NCI-H1105 treated with DMSO at 0.1 percent for 48 hours (cell line): Measurements from ENCODE around the gene ARMC2.

Experiments
- DNase-seq: peaks from one replicate; lab custom pipeline; 2025; lab: John Stamatoyannopoulos, UW

ARMC2 gene

DNA sequence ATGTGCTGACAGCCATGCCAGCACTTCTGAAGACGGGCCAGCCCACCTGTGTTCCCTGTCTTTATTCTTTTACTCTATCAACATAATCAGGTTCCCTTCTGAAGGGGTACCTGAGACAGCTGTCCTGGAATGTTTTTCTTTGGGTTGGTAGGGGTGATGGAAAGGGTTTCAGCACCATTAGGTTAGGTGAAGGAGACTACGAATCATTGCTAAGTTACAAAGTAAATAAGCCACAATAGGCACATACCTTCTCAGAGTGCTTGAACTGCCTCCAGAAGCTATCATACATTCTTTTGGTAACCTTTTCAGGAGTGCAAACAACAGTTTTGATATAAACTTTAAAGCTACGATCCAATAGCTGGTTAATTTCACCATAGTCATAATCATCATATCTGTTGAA, 140.1 kb downstream of the ARMC2 start:
- no peak for DNase-seq

DNA sequence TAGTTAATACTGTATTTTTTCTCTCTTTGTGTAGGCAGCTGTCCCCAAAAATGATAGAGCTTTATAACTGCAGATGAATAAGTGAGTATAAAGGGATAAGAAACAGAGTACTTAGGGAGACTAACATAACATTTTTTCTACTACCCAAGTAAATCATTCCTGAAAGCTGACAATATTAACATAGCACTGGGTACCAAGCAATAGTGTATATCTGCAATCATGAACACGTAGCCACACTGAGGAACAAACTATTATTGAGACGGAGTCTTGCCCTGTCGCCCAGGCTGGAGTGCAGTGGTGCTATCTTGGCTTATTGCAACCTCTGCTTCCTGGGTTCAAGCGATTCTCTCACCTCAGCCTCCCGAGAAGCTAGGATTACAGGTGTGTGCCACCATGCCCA, 140.5 kb downstream of the ARMC2 start:
- no peak for DNase-seq

DNA sequence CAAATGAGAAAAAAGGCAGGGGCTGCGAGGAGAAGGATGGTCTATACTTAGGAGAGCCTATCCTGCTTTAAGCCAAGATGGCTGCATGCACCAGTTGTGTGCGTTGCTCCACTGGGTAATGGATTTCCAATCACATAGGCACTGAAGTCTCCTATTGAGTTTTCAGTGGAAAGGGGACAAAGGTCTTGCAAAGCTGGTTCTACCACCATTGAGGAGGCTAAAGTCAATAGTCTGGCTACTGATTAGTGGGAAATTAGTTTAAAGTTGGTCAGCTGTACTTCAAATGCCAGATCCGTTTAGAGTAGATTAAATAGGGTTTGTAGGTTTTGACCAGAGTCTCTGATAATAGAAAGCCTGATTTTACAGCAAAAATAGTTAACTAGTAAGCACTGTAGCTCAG, 141.5 kb downstream of the ARMC2 start:
- no peak for DNase-seq

DNA sequence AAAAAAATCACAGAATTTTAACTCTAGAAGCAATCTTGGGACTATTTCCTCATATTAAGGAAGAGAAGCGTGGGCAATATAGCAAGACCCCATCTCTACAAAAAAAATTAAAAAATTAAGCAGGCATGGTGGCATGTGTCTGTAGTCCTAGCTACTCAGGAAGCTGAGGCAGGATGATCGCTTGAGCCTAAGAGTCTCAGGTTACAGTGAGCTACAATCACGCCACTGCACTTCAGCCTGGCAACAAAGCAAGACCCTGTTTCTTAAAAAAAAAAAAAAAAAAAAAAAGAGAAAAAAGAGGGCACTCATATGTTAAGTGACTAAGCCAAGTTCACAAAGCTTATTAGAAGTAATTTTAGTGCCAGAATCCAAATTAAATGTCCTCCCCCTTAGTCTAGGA, 145.7 kb downstream of the ARMC2 start:
- no peak for DNase-seq

DNA sequence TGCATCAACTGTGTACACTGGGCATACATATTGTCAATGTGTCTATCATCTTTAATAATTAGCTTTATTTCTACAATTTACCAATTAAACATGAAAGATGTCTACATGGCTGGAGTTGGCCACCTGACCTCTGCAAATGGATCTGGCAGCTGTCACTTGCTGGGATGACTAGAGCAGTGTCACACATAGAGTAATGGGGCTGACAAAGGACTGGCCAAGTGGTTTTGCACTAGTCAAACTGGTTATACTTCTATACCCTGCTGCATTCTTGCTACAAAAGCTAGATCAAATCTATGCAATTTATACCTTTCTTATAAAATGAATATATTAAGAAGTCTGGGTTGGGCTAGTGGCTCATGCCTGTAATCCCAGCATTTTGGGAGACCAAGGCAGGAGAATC, 147.1 kb downstream of the ARMC2 start:
- no peak for DNase-seq

DNA sequence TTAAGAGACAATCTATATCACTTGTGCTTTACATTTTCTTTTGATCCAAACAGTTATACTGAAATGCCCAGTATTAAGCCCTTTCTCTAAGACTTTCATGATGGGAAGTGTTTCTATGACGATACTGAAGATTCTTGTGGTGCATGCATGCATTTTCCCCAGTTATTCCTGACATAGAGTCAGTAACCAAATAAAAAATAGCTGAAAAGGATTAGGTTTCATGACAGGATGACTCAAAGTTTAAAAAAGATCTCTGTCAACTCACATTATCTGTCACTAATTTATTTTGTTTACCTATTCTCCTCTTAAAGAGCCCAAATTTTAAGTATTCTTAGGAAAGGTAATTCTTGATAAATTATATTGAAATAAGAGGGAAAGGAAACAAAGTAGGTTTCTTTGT, 148.0 kb downstream of the ARMC2 start:
- DNase-seq: no peak

DNA sequence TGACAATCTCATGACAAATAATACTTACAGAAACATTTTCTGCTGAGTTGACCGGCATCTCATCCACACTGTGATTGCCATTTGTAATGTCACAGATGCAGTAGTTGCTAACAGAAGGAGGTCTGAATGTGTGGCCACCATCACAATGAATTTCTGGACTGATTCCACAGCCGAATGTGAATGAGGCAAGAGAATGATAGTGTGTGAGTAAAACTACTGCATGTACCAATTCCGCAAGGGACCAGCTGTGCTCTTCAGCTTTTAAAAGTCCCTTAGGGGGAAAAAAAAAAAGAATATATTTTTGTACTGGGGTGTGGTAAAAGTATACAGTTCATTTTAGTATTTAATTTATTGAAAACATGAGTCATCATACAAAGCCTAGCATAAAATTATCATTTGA, 150.3 kb downstream of the ARMC2 start:
- DNase-seq: no peak

DNA sequence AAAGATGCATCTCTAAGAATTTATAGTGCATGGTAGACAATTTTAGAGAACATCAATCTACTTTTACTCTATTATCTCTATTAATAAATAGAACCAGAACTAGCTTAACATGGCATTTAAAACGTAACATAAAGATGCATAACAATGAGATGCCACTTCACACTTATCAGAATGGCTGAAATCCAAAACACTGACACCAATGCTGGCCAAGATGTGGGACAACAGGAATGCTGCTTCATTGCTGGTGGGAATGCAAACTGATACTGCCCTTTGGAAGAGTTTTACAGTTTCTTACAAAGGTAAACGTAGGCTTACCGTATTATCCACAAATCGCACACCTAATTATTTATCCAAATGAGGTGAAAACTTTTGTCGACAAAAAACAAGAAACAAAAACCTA, 151.2 kb downstream of the ARMC2 start:
- no peak for DNase-seq

DNA sequence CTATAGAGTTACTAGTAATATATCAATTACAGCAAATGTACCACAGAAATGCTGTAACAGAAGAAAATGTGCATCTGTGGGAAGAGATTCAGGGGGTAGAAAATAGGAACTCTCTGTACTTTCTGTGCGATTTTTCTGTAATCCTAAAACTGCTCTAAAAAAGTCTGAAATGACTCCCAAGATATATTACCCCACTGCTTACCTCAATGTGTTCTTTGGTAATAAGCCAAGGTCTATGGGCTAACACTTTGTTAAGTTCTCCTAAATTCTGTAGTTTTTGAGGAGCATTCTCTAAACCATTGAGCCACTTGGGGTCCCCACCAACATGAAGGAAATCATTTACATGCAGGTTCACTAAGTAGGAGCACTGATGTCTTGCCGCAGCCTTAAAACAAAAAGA, 152.1 kb downstream of the ARMC2 start:
- DNase-seq: no peak

DNA sequence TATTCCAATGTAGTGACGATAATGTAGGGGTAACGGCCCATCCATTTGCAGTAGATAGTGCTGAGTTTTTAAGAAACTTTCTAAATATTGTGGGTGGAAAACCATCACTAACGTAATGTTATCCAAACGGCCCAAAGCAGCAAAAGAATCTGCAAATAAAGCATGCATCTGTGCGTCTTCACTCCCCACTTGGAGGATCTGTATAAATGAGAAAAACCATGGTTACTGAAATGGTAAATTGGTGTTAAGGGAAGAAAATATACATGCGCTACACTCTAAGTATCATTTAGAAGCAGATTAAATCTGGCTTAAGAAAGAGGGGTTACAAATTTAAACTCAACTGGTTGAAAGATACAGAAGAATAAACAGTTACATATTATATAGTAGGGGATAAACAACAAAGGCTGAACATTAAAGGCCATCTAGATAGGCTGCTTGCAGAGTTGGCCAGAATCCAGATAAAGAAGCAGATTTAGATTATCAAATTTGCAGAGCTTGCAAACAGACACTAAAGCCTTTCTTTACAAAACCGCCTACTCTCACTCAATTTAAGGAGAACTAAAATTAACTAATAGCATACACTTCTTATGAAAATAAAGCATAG, 153.2 kb downstream of the ARMC2 start:
- peak; percentile 51 for DNase-seq

DNA sequence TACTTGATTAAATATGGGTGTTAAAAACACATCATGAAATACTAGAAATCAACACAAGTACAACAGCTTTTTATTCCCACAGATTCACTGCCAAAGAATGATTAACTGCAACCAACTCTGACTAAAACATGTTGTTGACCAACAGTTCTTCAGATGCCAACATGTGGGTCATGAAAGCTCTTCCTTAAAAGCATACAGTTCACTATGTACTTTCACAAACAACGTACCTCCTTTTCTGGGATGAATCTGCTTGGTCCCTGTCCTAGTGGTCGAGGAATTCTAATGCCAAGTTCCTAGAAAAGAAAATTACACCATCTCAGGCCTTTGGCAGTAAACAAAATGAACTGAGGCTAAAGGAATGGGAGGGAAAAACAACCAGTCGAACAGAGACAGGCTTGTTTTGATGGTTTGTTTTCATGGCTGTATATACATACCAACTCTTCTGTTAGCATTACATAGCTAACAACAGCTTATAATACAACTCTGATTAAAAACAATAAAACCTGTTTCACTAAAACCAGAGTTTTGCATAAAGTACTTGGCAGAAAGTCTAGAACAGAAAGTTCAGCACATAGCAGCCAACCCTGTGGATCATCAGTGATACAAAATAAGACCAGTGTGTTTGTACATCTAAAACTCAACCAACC, 154.0 kb downstream of the ARMC2 start:
- no peak for DNase-seq

DNA sequence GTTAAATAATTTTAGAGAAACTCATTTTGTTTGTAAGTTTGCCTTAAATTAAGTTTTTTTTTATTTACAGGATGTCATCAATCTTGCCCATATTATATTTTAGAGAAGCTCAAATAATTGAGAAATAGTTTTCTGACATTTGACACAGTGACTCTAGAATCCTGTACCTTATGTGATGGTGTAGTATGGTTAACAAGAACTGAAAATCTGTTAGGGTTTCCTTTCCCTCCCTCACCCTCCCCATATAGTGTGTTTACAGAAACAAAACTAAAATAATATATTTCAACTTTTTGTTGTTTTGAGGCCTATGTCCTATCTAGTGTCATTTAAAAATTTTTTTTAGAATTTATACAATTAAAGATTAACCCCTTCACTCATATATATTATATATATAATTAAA, 154.7 kb downstream of the ARMC2 start:
- DNase-seq: no peak

DNA sequence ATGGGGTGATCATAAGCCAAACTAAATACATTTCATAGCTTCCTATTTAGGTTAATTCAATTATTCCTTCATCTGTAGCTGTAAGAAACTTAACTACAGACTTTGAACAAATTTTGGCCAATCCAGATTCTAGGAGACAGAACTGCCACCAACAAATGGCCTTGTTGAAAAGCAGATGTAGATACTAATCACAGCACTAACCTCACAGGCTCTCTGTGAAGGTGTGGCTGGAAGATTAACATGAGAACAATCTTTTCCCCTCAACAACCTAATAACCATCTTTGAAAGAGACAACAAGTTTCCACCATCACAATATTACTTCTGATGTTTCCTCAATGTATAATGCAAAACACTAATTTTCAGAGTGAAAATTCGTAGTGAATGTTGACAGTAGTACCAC, 158.6 kb downstream of the ARMC2 start:
- DNase-seq: no peak

DNA sequence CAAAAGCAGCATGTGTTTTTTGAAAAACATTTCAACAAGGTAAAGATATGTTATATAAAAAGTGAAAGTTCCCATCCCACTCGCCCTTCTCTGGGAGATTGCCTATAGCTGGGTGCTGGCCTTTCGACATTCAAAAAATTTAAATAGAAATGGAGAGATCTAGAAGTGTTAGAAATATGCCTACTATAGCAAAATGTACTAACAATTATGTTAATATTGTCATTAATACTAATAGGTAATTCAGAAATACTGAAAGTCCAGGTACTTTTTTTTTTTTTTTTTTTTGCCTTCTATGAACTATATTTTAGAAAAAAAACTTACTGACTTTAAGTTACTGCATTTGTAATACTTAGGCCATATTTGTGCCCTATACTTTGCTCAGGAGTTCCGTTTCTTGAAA, 159.3 kb downstream of the ARMC2 start:
- DNase-seq: no peak

DNA sequence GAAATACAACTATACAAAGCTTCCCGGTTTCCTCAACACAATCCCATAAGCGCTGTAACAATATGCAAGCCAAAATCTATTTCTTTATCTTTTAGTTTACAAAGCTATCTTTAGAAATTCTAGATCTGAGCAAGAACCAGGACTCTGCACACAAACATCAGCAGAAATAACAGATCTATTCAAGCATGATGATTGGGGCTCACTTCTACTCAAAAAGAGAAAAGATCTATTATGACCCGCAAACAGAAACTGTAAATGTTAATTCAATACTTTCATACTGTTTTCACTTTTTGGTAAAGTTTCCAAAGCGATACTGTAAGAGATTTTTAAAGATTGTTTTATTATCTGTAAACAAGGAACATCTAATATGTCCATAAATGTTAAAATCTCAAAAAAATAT, 159.8 kb downstream of the ARMC2 start:
- no peak for DNase-seq

DNA sequence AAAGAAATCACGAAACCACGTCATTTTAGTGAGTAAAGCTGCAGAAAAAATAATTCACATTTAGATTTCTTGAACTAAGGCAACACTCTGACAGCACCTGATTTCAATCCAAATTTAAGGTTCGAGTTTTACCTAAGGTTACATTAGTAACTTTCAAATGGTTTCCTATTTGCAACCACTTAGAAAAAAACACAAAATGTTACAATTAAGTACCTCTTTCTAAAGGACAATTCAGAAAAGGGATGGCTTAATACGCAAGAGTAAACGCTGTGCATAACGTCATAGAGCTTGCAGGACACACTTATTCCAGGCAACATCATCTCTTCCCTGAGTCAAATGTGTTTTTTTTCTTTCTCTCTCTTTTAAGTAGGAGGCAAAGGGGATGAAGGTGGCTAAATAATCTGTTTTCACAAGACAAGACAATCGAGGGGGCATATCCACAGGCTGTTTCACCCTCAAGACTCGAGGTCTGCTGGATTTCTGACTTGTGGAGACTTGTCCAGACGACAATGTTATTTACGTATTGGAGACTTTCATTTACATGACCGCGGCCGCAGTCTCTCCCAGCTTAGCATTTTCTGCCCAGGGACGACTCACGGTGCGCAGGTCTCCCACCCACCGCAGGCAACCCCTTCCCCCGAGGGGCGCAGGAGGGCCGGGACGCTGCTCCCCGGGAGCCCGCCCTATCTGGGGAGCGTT, 160.5 kb downstream of the ARMC2 start:
- DNase-seq: peak; percentile 75

DNA sequence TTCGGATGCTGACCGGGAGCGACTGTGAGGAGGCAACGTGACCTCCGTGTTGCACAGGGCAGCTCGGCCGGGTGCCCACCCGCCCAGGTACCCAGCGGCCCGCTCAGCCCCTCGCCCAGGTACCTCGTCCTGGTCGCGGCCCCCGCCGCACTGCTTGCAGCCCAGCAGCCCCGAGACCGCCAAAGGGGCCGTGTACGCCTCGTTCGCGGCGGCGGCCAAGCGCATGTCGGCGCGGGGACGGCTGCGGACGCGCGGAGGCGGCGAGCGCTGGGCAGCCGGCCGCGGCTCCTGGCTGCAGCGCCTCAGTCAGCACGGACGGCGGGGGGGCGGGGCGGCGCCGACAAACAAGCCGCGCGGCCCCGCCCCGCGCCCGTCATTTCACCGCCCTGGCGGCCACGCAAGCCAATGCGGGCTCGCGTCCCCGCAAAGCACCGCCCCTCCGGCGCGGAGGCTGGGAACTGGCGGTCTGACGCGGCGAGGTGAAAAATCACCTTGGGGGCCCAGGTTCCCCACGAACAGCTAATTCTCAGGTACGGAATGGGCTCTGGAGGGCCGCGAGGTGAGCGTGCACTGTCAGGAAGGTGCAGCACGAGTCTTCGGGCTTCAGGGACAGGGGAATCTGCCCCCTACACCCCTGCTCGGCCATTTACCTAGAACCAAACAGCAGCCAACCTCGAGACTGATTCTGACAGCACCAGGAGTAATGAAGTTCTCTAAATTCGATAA, 161.2 kb downstream of the ARMC2 start:
- peak; percentile 81 for DNase-seq

DNA sequence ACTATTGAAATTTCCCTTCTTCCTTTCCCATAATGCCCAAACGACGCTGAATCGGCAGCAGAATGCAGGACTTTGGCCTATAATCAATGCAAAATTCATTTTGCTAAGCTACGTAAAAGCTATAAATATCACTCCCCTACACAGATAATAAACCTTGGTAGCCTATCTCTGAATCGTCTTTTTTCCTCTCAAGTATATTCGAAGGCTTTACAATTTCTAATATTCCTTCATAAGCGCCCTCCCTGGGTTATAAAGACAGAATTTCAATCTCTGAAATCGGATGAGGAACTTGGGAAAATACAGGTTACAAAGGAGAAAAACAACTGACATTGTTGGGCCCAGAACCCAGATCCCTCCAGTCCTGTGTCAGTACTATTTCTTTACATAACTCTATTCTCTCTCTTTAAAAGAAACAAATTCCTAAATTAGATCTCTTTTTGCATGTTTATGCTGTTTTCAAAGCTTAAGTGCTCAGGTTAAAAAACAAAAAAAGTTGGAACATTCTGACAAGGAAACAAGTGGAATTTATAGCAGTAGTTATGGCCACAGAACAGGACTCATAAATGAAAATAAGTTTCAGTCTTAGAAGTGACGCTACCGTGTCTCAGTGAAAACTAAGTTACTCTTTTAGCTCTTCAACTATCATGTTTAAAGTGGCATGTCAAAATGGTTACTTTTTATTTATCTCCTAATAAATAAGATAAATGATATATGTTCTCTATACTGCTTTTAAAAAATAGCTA, 161.9 kb downstream of the ARMC2 start:
- no peak for DNase-seq

DNA sequence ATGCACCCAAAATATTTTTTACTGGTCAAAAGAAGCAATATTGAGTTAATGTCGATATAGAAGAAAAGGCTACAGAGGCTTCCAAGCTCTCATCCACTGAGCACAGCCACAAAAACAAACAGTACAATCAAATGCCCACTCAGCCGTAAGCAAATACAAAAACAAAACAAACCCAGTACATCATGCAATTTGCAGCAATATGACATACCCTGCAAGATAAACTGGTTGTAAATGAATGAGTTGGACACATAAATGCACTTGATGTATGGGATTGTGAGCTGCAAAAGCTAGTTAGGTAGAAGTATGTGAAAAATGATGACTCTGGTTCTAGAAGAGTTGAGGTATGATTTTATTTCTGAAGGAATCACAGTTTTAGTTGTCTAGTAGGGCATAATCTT, 162.5 kb downstream of the ARMC2 start:
- DNase-seq: no peak

DNA sequence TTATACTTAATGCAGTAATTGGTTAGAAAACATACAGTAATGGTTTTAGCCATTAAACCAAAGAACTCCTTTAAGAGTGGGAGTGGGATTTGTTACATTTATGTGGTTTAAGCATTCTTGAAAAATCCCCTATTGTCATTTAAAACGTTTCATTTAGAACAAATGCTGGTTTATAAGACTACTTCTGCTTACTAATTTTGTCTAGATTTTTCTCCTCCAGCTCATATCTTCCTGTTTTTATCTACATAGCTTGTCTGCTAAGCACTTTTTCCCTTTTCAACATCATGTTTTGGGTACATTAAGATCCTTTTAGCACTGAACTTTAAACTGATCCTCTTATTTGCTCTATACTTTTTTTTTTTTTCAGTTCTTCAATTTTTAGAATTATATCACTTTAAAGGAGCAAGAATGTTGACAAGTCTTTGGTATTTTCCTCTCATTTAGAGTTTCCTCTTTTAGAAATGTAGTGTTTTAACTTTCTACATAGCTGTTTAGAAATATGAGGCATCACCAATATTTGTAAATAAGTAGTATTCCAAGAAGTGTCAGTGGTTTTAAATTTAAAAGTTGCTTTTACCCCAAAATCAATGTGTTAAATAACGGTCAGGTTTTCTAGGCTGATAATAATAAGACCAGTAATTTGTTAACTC, 165.6 kb downstream of the ARMC2 start:
- DNase-seq: no peak

DNA sequence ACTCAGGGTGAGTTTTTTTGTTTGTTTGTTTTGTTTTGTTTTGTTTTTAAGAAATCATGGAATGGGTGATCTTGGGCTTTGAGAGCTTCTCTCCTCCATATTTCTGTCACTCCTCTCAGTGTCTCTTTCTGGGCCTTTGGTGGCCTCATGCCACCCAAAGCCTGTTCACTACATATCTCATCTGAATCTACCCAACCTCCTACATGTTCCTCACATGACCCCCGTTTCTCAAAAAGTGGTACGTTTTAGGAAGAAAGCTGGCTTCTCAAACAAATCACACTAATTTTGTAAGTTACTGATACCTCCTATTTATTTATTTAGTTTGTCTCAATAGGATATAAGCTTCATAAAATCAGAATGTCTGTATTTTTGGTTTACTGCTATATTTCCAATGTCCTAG, 166.4 kb downstream of the ARMC2 start:
- DNase-seq: no peak

DNA sequence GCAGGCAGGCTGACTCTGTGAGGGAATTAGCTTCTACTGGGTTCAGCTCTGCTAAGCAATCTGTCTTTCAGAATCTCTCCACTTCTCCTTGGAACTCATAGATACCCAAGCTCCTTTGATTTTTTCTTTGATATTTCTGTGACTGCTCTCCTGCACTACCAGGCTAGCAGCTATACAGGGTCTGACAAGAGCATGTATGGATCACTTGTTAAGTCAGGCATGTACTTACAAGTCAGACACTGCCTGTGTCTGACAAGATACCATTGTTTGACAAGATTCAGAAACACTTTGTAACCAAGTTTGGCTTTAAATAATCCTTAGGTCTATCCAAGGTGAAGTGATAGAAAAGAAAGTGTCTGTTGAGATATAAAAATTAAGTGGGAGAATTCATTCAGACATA, 167.0 kb downstream of the ARMC2 start:
- no peak for DNase-seq
